Measurements from ENCODE around the gene HOXD11. TPM values are rescaled to one million over a fixed set of nuclear protein-coding genes. Genes with fewer than 3 reads are reported as not detected.
A peak's percentile ranks its signal among the peaks of the same experiment; 100 is the strongest.

Gene HOXD11
- total and polyA plus RNA-seq, 2 of the 4 experiments (the other 2 are of a cell fraction) = not detected

- no peak overlapping the region for H3K14ac ChIP-seq (replicated peaks; ENCODE audit: low read depth, low read length)
- dilution Hi-C loops (cut with HindIII; ENCODE audit: low sequenced_read_pairs, unreplicated experiment) (no loop called here), intact Hi-C loops (cut with micrococcal nuclease) (no loop called here), in situ Hi-C loops (cut with MboI; ENCODE audit: low sequenced_read_pairs) (no loop called here)
- no peaks in the 10 kb centered on the region for H3K9me1 ChIP-seq (ENCODE audit: insufficient read depth, low read length)
- no peak overlapping the region for H2BK15ac ChIP-seq (ENCODE audit: low read depth, low read length)
- H3K56ac ChIP-seq (ENCODE audit: extremely low read depth, insufficient read depth, low read length) = no peak overlapping the region
- CTCF ChIA-PET = interaction anchor here (1.3 to 1.7 kb wide), 3 partner anchors 9 to 1019 kb away, joined by 3 to 6 read pairs (median 3); no protein-coding TSS in a partner anchor
- no peaks in the 10 kb centered on the region for H3K36me3 ChIP-seq (ENCODE audit: control insufficient read depth, insufficient read depth, low read length)
- no peak overlapping the region for H3K27ac ChIP-seq (ENCODE audit: insufficient read depth, low read length)
- H2AFZ ChIP-seq (replicated peaks; ENCODE audit: low read length, poor library complexity) = peak overlapping the region; percentile 66
- H3K23ac ChIP-seq (ENCODE audit: low read depth, low read length) = peak overlapping the region; percentile 51; the same call in 1 of the 2 replicates
- H4K20me1 ChIP-seq (ENCODE audit: insufficient read depth, low read length) = no peaks in the 10 kb centered on the region
- no peaks in the 10 kb centered on the region; the same call in none of the 2 replicates for H3K9me3 ChIP-seq (ENCODE audit: control insufficient read depth, insufficient read depth, low read length)
- H3K18ac ChIP-seq (ENCODE audit: low read depth, low read length) = no peak overlapping the region
- H4K8ac ChIP-seq (ENCODE audit: low read depth in 2 of 2, low read length in 2 of 2) = no peak overlapping the region
- H3K4me1 ChIP-seq (ENCODE audit: control insufficient read depth, insufficient read depth, low read length) = no peaks in the 10 kb centered on the region
- H3K4me2 ChIP-seq (ENCODE audit: low read depth, low read length) = peak overlapping the region; percentile 39; the same call in 1 of the 2 replicates
- no peak overlapping the region for H2AK5ac ChIP-seq (ENCODE audit: low read depth, low read length)
- no peak overlapping the region for H3K4ac ChIP-seq (ENCODE audit: low read depth, low read length)
- 0% methylated on average over 44 of the region's 100 CpGs; no CpG with 5 or more reads in 1 of the 2 experiments for WGBS, 2 experiments (ENCODE audit: extremely low coverage in 2 of 2, insufficient read length in 1 of 2)
- no peak for DNase-seq
- H2AK9ac ChIP-seq (replicated peaks; ENCODE audit: low read depth, low read length, poor library complexity) = no peak overlapping the region
- no peak overlapping the region for H3K9ac ChIP-seq (ENCODE audit: low read depth, low read length)
- peak overlapping the region; percentile 7; the same call in 1 of the 2 replicates for H3K4me3 ChIP-seq (ENCODE audit: insufficient read depth, low read depth, low read length)
- no peak overlapping the region for H2BK120ac ChIP-seq (ENCODE audit: low read depth, low read length)
- no TSS peak for BruUV-seq (replicated peaks)
- peak; percentile 48 for ATAC-seq (ENCODE audit: low read depth)
- H2BK20ac ChIP-seq (ENCODE audit: low read depth, low read length) = no peak overlapping the region
- no peak overlapping the region for H4K91ac ChIP-seq (ENCODE audit: insufficient read depth, low read depth, low read length)
- H4K5ac ChIP-seq (ENCODE audit: low read depth, low read length) = no peak overlapping the region
- peaks cover 86% of the 10 kb centered on the region for H3K27me3 ChIP-seq (ENCODE audit: control insufficient read depth, insufficient read depth, low read length)
- H3K79me1 ChIP-seq (ENCODE audit: low read depth in 1 of 2, low read length in 2 of 2) = no peaks in the 10 kb centered on the region
- no peak overlapping the region for H2BK5ac ChIP-seq (ENCODE audit: low read depth, low read length, poor library complexity, severe bottlenecking)
- POLR2A ChIA-PET (ENCODE audit: unreplicated experiment) = no interaction called here
- TF ChIP-seq RCOR1 (IDR thresholded peaks at IDR 0.05; ENCODE audit: insufficient replicate concordance, low read length) (no peak), RAD21 (IDR thresholded peaks at IDR 0.05; ENCODE audit: low read length) (no peak), MXI1 (IDR thresholded peaks at IDR 0.05; ENCODE audit: borderline replicate concordance, low read depth, low read length) (no peak), MAFK (IDR thresholded peaks at IDR 0.05; ENCODE audit: low read depth, low read length) (no peak), USF2 (IDR thresholded peaks at IDR 0.05; ENCODE audit: low read depth, low read length) (no peak), RFX5 (IDR thresholded peaks at IDR 0.05; ENCODE audit: low read depth, low read length) (no peak), POLR2A (IDR thresholded peaks at IDR 0.05; ENCODE audit: low read depth, low read length) (no peak), MAZ (IDR thresholded peaks at IDR 0.05; ENCODE audit: borderline replicate concordance, low read depth, low read length) (no peak), SMC3 (IDR thresholded peaks at IDR 0.05; ENCODE audit: low read depth, low read length) (no peak), CHD1 (IDR thresholded peaks at IDR 0.05; ENCODE audit: low read depth, low read length) (no peak), BHLHE40 (IDR thresholded peaks at IDR 0.05; ENCODE audit: low read depth, low read length) (no peak), NFE2L2 (IDR thresholded peaks at IDR 0.05; ENCODE audit: low read depth, low read length) (no peak), FOS (IDR thresholded peaks at IDR 0.05; ENCODE audit: low read depth, low read length) (no peak), CEBPB (IDR thresholded peaks at IDR 0.05; ENCODE audit: low read depth, low read length) (no peak)
- TF ChIP-seq, protein P1, sequence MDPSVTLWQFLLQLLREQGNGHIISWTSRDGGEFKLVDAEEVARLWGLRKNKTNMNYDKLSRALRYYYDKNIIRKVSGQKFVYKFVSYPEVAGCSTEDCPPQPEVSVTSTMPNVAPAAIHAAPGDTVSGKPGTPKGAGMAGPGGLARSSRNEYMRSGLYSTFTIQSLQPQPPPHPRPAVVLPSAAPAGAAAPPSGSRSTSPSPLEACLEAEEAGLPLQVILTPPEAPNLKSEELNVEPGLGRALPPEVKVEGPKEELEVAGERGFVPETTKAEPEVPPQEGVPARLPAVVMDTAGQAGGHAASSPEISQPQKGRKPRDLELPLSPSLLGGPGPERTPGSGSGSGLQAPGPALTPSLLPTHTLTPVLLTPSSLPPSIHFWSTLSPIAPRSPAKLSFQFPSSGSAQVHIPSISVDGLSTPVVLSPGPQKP (IDR thresholded peaks at IDR 0.05; ENCODE audit: borderline replicate concordance, low read depth, low read length) = no peak
These were observed 23.3 kb downstream of the HOXD11 start for GRCh38 chr2:176130147-176130956.
